ENCODE data around the gene RPL22. TPM values are rescaled to one million over a fixed set of nuclear protein-coding genes. Genes with fewer than 3 reads are reported as not detected.

RPL22 gene
- total and polyA plus RNA-seq, 4 donors = 38.9 to 105 (median 77.3) TPM

DNA sequence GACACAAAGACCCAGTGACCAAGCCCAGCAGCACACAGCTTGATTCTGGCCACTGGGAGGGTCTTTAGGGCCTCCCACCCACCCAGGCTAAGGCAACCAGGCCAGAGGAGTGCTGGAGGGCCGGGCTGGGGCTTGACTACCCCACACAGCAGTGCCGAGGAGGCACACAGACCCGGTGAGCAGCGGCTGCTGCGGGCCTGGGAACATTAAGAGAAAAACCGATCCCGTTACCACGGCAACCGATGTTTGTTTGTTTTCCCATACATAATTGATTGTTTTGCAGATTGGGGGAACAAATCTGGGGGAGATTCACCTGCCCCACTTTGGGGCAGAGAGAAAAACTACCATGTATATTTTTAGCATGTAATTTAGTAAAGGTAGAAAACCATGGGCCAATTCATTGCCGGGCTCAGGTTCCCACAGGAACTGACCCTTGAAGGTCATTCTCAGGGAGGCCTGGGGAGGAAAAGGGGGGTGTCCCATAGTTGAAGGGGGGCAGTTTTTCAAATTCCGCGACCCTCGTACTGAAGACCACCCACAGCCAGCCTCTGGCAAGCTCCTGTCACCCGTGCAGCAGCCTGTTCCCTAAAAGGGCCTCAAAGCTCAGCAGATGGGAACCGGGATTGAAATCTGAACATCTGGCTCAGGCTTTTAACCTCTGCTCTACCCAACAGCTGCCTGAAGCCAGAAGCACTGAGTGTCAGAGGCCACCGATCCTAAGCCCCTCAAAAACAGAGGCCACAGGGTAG, 54.6 kb downstream of the RPL22 start:
- WGBS = 46% methylated on average over 16 of the region's 16 CpGs
- TF ChIP-seq FOXA1 (IDR thresholded peaks at IDR 0.05) = no peak
- TF ChIP-seq, protein P1, sequence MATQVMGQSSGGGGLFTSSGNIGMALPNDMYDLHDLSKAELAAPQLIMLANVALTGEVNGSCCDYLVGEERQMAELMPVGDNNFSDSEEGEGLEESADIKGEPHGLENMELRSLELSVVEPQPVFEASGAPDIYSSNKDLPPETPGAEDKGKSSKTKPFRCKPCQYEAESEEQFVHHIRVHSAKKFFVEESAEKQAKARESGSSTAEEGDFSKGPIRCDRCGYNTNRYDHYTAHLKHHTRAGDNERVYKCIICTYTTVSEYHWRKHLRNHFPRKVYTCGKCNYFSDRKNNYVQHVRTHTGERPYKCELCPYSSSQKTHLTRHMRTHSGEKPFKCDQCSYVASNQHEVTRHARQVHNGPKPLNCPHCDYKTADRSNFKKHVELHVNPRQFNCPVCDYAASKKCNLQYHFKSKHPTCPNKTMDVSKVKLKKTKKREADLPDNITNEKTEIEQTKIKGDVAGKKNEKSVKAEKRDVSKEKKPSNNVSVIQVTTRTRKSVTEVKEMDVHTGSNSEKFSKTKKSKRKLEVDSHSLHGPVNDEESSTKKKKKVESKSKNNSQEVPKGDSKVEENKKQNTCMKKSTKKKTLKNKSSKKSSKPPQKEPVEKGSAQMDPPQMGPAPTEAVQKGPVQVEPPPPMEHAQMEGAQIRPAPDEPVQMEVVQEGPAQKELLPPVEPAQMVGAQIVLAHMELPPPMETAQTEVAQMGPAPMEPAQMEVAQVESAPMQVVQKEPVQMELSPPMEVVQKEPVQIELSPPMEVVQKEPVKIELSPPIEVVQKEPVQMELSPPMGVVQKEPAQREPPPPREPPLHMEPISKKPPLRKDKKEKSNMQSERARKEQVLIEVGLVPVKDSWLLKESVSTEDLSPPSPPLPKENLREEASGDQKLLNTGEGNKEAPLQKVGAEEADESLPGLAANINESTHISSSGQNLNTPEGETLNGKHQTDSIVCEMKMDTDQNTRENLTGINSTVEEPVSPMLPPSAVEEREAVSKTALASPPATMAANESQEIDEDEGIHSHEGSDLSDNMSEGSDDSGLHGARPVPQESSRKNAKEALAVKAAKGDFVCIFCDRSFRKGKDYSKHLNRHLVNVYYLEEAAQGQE (IDR thresholded peaks at IDR 0.05) = no peak
- TF ChIP-seq RXRA (IDR thresholded peaks at IDR 0.05) = no peak
- no peak for TF ChIP-seq YY1 (IDR thresholded peaks at IDR 0.05)
- no peak for TF ChIP-seq JUND (IDR thresholded peaks at IDR 0.05)
- TF ChIP-seq, protein P2, sequence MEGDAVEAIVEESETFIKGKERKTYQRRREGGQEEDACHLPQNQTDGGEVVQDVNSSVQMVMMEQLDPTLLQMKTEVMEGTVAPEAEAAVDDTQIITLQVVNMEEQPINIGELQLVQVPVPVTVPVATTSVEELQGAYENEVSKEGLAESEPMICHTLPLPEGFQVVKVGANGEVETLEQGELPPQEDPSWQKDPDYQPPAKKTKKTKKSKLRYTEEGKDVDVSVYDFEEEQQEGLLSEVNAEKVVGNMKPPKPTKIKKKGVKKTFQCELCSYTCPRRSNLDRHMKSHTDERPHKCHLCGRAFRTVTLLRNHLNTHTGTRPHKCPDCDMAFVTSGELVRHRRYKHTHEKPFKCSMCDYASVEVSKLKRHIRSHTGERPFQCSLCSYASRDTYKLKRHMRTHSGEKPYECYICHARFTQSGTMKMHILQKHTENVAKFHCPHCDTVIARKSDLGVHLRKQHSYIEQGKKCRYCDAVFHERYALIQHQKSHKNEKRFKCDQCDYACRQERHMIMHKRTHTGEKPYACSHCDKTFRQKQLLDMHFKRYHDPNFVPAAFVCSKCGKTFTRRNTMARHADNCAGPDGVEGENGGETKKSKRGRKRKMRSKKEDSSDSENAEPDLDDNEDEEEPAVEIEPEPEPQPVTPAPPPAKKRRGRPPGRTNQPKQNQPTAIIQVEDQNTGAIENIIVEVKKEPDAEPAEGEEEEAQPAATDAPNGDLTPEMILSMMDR (IDR thresholded peaks at IDR 0.05; ENCODE audit: low read depth, low read length, missing input control) = no peak
- TF ChIP-seq HNF4A (conservative IDR thresholded peaks at IDR 0.05) = no peak
- TF ChIP-seq SP1 (IDR thresholded peaks at IDR 0.05) = no peak
- TF ChIP-seq TAF1 (conservative IDR thresholded peaks at IDR 0.05) = no peak
- Histone ChIP-seq H3K4me3 (ENCODE audit: low read depth in 1 of 3, low read length in 3 of 3) (no peak overlapping the region), H3K9me3 (ENCODE audit: control insufficient read depth in 4 of 4, low read length in 3 of 4) (no peaks in the 10 kb centered on the region), H3K27ac (ENCODE audit: low read depth in 1 of 2, low read length in 2 of 2) (no peak overlapping the region), H3K27me3 (ENCODE audit: control insufficient read depth in 4 of 4, insufficient read depth in 4 of 4, low read length in 3 of 4) (no peaks in the 10 kb centered on the region), H3K36me3 (ENCODE audit: control insufficient read depth in 4 of 4, insufficient read depth in 3 of 4, low read depth in 1 of 4, low read length in 3 of 4) (no peaks in the 10 kb centered on the region), H3K4me1 (ENCODE audit: control insufficient read depth in 4 of 4, insufficient read depth in 4 of 4, low read length in 3 of 4) (peaks cover 0 to 4% (median 0%) of the 10 kb centered on the region in 4 donors), H3K9ac (ENCODE audit: low read depth in 1 of 2, low read length in 2 of 2) (no peak overlapping the region)
- DNase-seq (ENCODE audit: low spot score) = no peak

DNA sequence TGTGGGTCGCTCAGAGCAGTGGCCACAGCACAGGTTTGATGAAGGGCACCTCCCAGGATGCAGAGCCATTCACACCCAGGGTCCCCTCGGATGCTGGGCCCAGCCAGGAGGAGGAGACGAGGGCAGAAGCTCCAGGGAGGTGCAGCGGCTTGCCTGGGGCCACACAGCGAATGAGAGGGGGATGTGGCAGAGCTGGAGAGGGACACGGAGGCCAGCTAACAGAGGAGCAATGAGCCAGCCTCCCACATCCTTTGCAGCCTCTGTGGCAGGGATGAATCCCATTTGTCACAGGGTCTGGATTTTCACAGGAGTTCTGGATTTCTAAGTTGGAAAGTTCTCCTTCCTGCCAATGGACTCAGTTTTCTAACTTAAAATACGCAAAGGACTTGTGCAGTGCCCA, 55.2 kb downstream of the RPL22 start:
- WGBS = 68% methylated on average over 7 of the region's 7 CpGs
- no peak overlapping the region for H3K27ac ChIP-seq (ENCODE audit: low read depth in 1 of 2, low read length in 2 of 2)
- no peaks in the 10 kb centered on the region for H3K36me3 ChIP-seq (ENCODE audit: control insufficient read depth in 4 of 4, insufficient read depth in 3 of 4, low read depth in 1 of 4, low read length in 3 of 4)
- H3K4me3 ChIP-seq (ENCODE audit: low read depth in 1 of 3, low read length in 3 of 3) = no peak overlapping the region
- H3K9ac ChIP-seq (ENCODE audit: low read depth in 1 of 2, low read length in 2 of 2) = no peak overlapping the region
- H3K27me3 ChIP-seq (ENCODE audit: control insufficient read depth in 4 of 4, insufficient read depth in 4 of 4, low read length in 3 of 4) = no peaks in the 10 kb centered on the region
- H3K9me3 ChIP-seq (ENCODE audit: control insufficient read depth in 4 of 4, low read length in 3 of 4) = no peaks in the 10 kb centered on the region
- DNase-seq (ENCODE audit: low spot score) = no peak
- H3K4me1 ChIP-seq (ENCODE audit: control insufficient read depth in 4 of 4, insufficient read depth in 4 of 4, low read length in 3 of 4) = peaks cover 0 to 4% (median 0%) of the 10 kb centered on the region in 4 donors
- TF ChIP-seq RAD21 (IDR thresholded peaks at IDR 0.05) = no peak
- TF ChIP-seq, protein P3, sequence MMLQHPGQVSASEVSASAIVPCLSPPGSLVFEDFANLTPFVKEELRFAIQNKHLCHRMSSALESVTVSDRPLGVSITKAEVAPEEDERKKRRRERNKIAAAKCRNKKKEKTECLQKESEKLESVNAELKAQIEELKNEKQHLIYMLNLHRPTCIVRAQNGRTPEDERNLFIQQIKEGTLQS (IDR thresholded peaks at IDR 0.05) = no peak
- no peak for TF ChIP-seq TAF1 (conservative IDR thresholded peaks at IDR 0.05)
- TF ChIP-seq HNF4G (IDR thresholded peaks at IDR 0.05) = no peak
- TF ChIP-seq, protein P4, sequence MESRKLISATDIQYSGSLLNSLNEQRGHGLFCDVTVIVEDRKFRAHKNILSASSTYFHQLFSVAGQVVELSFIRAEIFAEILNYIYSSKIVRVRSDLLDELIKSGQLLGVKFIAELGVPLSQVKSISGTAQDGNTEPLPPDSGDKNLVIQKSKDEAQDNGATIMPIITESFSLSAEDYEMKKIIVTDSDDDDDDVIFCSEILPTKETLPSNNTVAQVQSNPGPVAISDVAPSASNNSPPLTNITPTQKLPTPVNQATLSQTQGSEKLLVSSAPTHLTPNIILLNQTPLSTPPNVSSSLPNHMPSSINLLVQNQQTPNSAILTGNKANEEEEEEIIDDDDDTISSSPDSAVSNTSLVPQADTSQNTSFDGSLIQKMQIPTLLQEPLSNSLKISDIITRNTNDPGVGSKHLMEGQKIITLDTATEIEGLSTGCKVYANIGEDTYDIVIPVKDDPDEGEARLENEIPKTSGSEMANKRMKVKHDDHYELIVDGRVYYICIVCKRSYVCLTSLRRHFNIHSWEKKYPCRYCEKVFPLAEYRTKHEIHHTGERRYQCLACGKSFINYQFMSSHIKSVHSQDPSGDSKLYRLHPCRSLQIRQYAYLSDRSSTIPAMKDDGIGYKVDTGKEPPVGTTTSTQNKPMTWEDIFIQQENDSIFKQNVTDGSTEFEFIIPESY (IDR thresholded peaks at IDR 0.05) = no peak
- TF ChIP-seq NR2F2 (IDR thresholded peaks at IDR 0.05) = no peak
- TF ChIP-seq, protein P5, sequence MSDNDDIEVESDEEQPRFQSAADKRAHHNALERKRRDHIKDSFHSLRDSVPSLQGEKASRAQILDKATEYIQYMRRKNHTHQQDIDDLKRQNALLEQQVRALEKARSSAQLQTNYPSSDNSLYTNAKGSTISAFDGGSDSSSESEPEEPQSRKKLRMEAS (IDR thresholded peaks at IDR 0.05) = no peak
- TF ChIP-seq YY1 (IDR thresholded peaks at IDR 0.05) = no peak
- TF ChIP-seq JUND (IDR thresholded peaks at IDR 0.05) = no peak
- no peak for TF ChIP-seq EGR1 (IDR thresholded peaks at IDR 0.05; ENCODE audit: low read depth in 2 of 2)
- no peak for TF ChIP-seq GABPA (IDR thresholded peaks at IDR 0.05 in 1 of 2, conservative IDR thresholded peaks at IDR 0.05 in 1 of 2)
- TF ChIP-seq RXRA (IDR thresholded peaks at IDR 0.05) = no peak
- no peak for TF ChIP-seq SP1 (IDR thresholded peaks at IDR 0.05)
- TF ChIP-seq, protein P2 (IDR thresholded peaks at IDR 0.05; ENCODE audit: low read depth, low read length, missing input control) = no peak
- TF ChIP-seq FOXA2 (IDR thresholded peaks at IDR 0.05) = no peak
- TF ChIP-seq FOXA1 (IDR thresholded peaks at IDR 0.05) = no peak
